Stimulated activated memory B cell treated with anti-CD40 and anti-IgM and Interleukin-4, amounts not matched to agents 10 μg/mL and 1 μg/mL and 100 μg/mL, for 72 hours (primary cell): ENCODE data around the gene ARSB.
A peak's percentile ranks its signal among the peaks of the same experiment; 100 is the strongest.

Experiments
- ATAC-seq: fragments of 150-1000 bp; cut with Tn5 transposase; 2 replicates; pipeline ENCODE4 v1.10.0; 2021
- H3K27ac Mint-ChIP-seq: one replicate; pipeline ENCODE4 v1.8.0; 2022; ENCODE audit warnings: mild to moderate bottlenecking, mixed read lengths
- H3K27me3 Mint-ChIP-seq: one replicate; pipeline ENCODE4 v1.8.0; 2022; ENCODE audit warnings: mixed read lengths
- H3K36me3 Mint-ChIP-seq: one replicate; pipeline ENCODE4 v1.8.0; 2022; ENCODE audit warnings: mixed read lengths
- H3K4me1 Mint-ChIP-seq: one replicate; pipeline ENCODE4 v1.8.0; 2022; ENCODE audit warnings: mixed read lengths
- H3K4me3 Mint-ChIP-seq: one replicate; pipeline ENCODE4 v1.8.0; 2022; ENCODE audit warnings: mild to moderate bottlenecking, moderate library complexity, mixed read lengths
- H3K9me3 Mint-ChIP-seq: one replicate; pipeline ENCODE4 v1.8.0; 2022; ENCODE audit warnings: mixed read lengths

The ARSB gene

DNA sequence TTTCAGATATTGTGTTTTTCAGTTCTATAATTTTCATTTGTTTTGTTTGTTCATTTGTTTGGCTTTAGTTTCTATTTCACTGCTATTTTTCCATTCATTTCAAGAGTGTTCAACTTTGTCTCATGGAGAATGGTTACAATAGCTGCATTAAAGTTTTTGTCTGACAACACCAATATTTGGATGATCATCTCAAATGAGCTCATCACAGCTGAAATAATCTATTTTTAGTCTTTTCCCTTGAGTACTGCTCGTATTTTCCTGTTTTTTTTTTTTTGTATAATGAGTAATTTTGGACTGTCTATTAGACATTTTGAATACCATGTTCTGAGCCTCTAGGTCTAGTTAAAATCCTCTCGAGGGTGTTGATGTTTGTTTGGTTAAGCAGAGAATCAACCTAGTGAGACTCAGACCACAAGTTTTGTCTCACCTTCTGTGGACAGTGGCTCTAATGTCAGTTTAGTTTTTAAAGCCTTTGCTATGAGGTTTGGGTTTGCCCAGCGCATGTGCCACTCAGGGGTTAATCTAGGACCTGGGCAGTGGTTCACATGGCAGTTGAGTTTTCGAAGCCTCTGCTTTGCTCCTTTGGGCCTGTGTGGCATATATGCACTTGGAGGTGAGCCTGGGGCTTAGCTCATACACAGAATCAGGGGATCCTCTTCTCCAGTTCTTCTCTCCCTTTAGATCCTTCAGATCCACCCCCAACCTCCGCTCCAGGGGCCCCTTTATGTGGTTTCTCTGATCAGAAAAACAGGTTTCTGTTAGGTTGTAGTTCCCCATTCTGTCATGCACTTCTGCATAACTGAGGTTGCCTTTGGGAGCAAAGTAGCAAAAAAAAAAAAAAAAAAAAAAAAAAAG, 79.8 kb downstream of the ARSB start:
- Mint-ChIP-seq H3K4me3 (peak overlapping the region; percentile 26), H3K9me3 (no peaks in the 10 kb centered on the region), H3K36me3 (peaks cover 20% of the 10 kb centered on the region), H3K4me1 (peaks cover 49% of the 10 kb centered on the region), H3K27me3 (no peaks in the 10 kb centered on the region), H3K27ac (peak overlapping the region; percentile 61)
- ATAC-seq = peak; percentile 82

DNA sequence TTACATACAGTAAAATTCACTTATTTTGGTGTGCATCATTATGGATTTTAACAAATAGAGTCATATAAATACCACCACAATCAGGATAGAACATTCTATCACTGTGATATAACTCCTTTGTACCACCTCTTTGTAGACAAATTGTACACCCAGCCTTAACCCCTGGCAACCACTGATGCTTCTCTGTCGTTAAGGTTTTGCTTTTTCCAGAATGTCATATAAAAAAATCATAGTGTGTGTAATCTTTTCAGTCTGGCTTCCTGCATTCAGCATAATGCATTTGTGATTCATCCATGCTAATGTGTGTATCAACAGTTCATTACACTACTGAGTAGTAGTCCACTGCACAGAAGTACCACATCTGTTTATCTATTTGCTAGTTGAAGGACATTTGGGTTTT, 81.2 kb downstream of the ARSB start:
- peaks cover 42% of the 10 kb centered on the region for H3K4me1 Mint-ChIP-seq

DNA sequence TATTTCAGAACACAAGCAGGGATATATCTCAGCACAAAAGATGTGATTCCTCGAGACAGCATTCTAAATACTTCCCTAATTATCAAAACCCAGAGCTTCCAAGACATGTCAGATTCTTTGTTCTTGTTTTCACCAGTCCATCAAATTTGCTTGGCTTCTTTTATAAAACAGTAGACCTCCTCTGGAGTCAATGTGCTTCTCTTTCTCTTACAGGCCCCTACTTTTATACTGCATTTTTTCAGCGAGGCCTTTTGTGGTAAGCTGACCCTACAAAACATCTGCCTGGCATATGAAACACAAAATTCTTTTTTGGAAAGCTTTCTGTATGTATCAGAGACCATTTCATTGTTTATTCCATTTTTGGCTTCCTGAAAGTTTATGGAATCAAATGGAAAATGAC, 81.8 kb downstream of the ARSB start:
- Mint-ChIP-seq H3K4me1 (peaks cover 37% of the 10 kb centered on the region), H3K4me3 (no peak overlapping the region), H3K9me3 (peaks cover 9% of the 10 kb centered on the region), H3K27ac (no peak overlapping the region), H3K27me3 (no peaks in the 10 kb centered on the region), H3K36me3 (peaks cover 29% of the 10 kb centered on the region)
- ATAC-seq = no peak

More for the DNA sequence above, 81.2 kb downstream of the ARSB start:
- peaks cover 9% of the 10 kb centered on the region for H3K9me3 Mint-ChIP-seq
- H3K27me3 Mint-ChIP-seq = no peaks in the 10 kb centered on the region
- no peak overlapping the region for H3K27ac Mint-ChIP-seq
- peaks cover 28% of the 10 kb centered on the region for H3K36me3 Mint-ChIP-seq
- H3K4me3 Mint-ChIP-seq = no peak overlapping the region
- no peak for ATAC-seq

- no peak overlapping the region for H3K4me3 Mint-ChIP-seq
- no peak overlapping the region for H3K27ac Mint-ChIP-seq
- H3K4me1 Mint-ChIP-seq = peaks cover 5% of the 10 kb centered on the region
- H3K36me3 Mint-ChIP-seq = peaks cover 38% of the 10 kb centered on the region
- no peaks in the 10 kb centered on the region for H3K27me3 Mint-ChIP-seq
- no peak for ATAC-seq
- H3K9me3 Mint-ChIP-seq = peaks cover 9% of the 10 kb centered on the region
Observed at GRCh38 chr5:78899922-78900362, 85.2 kb downstream of the ARSB start.

DNA sequence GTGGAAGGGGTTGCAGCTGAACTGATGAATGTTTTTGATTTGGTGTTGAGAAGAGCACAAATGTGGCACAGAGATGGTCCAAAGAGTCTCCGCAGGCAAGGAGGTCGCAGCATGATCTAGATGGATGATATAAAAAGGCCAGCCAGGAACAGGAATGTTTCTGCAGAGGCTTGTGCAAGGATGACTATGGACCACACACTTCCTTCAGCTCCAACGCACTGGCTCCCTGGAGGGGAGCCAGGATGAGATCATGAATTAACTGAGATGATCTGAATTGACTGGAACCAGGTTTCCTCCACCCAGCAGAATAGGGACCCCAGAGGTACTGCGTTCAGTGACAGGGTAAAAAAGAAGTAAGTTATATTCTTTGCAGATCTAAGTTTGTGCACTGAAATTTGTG, 89.0 kb downstream of the ARSB start:
- peaks cover 15% of the 10 kb centered on the region for H3K4me1 Mint-ChIP-seq
- no peak for ATAC-seq
- H3K4me3 Mint-ChIP-seq = no peak overlapping the region
- no peak overlapping the region for H3K27ac Mint-ChIP-seq
- H3K27me3 Mint-ChIP-seq = no peaks in the 10 kb centered on the region
- peaks cover 37% of the 10 kb centered on the region for H3K36me3 Mint-ChIP-seq
- H3K9me3 Mint-ChIP-seq = peaks cover 9% of the 10 kb centered on the region

- no peak overlapping the region for H3K4me3 Mint-ChIP-seq
- no peak for ATAC-seq
- no peaks in the 10 kb centered on the region for H3K27me3 Mint-ChIP-seq
- no peak overlapping the region for H3K27ac Mint-ChIP-seq
- H3K36me3 Mint-ChIP-seq = peaks cover 32% of the 10 kb centered on the region
- peaks cover 15% of the 10 kb centered on the region for H3K4me1 Mint-ChIP-seq
- H3K9me3 Mint-ChIP-seq = peaks cover 9% of the 10 kb centered on the region
Observed at GRCh38 chr5:78895616-78896015, 89.5 kb downstream of the ARSB start.

DNA sequence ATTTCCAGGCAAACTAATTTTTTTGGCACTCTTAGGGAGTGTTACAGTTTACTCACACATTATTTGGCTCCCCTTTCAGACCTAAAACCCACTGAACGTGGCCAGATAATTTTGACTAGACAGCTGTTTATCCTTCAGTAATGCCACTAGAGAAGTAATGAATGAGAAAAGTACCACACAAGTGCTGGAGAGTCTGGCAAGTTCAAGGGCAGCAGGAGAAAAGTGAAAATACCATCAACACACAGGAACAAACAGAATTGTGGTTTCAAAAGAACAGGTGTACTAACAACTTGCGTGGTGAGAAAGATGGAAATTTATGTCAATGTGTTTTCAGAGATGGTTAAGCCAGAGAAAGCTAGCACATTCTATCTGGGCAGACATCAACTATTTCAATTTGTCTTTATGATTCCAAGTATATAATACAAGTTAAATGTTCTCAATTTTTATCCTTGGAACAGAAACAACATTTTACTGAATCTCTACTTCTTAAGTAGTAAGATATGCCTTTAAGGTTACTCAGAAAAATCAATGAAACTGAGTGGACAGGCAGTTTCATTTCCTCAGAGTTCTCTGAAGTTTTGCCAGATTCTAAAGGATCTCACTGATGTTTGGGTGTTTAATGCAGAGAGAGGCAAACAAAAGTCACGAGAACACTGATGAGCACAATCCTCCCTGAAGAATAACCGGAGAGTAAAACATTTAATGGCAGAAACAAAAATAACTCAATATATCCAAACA, 91.0 kb downstream of the ARSB start:
- H3K36me3 Mint-ChIP-seq = peaks cover 18% of the 10 kb centered on the region
- no peaks in the 10 kb centered on the region for H3K27me3 Mint-ChIP-seq
- no peak for ATAC-seq
- peaks cover 2% of the 10 kb centered on the region for H3K9me3 Mint-ChIP-seq
- H3K4me1 Mint-ChIP-seq = peaks cover 15% of the 10 kb centered on the region
- H3K4me3 Mint-ChIP-seq = no peak overlapping the region
- H3K27ac Mint-ChIP-seq = no peak overlapping the region

GRCh38 chr5:78890667-78891379, 94.3 kb downstream of the ARSB start:
- ATAC-seq = no peak
- no peak overlapping the region for H3K27ac Mint-ChIP-seq
- no peak overlapping the region for H3K4me3 Mint-ChIP-seq
- H3K27me3 Mint-ChIP-seq = no peaks in the 10 kb centered on the region
- H3K36me3 Mint-ChIP-seq = peaks cover 14% of the 10 kb centered on the region
- H3K4me1 Mint-ChIP-seq = peaks cover 37% of the 10 kb centered on the region
- H3K9me3 Mint-ChIP-seq = no peaks in the 10 kb centered on the region

- no peak for ATAC-seq
- Mint-ChIP-seq H3K9me3 (no peaks in the 10 kb centered on the region), H3K27me3 (no peaks in the 10 kb centered on the region), H3K27ac (no peak overlapping the region), H3K4me3 (no peak overlapping the region), H3K4me1 (peaks cover 32% of the 10 kb centered on the region), H3K36me3 (peaks cover 17% of the 10 kb centered on the region)
Observed at GRCh38 chr5:78889369-78890140, 95.6 kb downstream of the ARSB start.

- ATAC-seq = no peak
- peaks cover 19% of the 10 kb centered on the region for H3K36me3 Mint-ChIP-seq
- H3K27me3 Mint-ChIP-seq = no peaks in the 10 kb centered on the region
- no peaks in the 10 kb centered on the region for H3K9me3 Mint-ChIP-seq
- H3K4me3 Mint-ChIP-seq = no peak overlapping the region
- no peak overlapping the region for H3K27ac Mint-ChIP-seq
- H3K4me1 Mint-ChIP-seq = peaks cover 24% of the 10 kb centered on the region
Observed at GRCh38 chr5:78888580-78889368, 96.3 kb downstream of the ARSB start.

DNA sequence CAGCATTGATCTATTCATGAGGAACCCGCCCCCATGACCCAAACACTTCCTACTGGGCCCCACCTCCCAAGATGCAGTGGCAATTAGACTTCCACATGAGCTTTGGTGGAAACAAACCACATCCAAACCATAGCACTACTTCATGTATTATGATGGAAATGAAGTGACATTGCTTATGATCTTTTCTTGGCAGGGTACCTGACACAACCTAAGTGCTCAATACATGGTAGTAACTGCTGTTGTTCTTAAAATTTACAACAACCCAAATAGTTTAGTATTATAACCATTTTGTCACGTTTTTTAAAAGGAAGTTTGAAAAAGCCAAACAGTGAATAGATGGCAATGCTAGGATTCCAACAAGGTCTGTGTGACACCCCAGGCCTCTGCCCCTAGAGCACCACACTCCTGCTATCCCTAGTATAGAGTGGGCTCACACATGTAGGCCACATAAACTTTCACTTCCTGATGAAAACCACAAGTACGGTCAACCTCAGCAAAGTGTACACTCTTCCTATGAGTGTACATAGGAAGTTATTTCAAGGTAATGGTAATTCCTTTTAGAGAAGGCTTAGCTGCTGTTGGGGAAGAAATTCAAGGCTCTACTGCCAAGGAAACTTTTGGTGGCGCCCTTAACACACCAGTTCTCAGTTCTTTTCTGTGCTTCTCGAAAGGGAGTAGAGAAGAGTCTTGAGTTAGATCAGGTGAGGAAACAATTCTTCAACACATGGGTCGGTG, 97.6 kb downstream of the ARSB start:
- ATAC-seq = peak; percentile 99
- peak overlapping the region; percentile 22 for H3K27ac Mint-ChIP-seq
- no peak overlapping the region for H3K4me3 Mint-ChIP-seq
- H3K36me3 Mint-ChIP-seq = peaks cover 20% of the 10 kb centered on the region
- H3K9me3 Mint-ChIP-seq = no peaks in the 10 kb centered on the region
- H3K4me1 Mint-ChIP-seq = peaks cover 23% of the 10 kb centered on the region
- H3K27me3 Mint-ChIP-seq = no peaks in the 10 kb centered on the region

DNA sequence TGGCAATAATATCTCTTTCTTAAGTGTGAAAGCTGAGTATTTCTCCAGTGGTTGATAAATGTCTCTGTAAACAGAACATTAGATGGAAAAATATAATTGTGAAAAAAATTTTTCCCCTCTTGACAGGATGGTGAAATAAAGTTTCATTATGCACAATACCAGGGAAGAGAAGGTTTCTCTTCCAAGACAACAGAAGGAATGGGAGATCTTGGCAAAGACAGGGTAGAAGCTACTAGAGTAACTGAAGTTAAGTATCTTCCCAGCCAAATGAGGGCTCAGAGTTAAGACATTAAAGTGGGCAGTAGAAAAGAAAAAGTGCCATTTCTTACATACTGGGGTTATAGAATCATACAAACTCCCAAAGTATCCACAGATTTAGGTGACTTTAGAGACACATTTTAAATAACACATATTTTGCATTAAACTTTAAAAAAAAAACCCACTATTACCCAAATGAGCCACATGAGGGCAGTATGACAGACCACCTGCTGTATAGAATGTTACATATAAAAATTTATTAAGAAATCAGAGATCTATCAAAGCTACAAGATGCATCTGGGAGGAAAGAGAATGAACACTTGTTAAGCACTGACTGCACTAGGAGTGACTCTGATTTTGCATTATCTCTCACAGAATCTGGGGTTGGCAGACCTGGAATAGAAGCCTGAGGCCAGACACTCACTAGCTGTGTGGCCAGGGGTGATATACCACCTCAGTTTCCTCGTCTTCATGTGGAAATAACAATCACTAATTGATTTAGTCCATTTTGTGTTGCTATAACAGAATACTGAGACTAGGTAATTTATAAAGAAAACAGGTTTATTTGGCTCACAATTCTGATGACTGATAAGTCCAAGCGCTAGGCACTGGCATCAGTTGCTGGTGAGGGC, 98.5 kb downstream of the ARSB start:
- no peaks in the 10 kb centered on the region for H3K9me3 Mint-ChIP-seq
- no peak for ATAC-seq
- peak overlapping the region; percentile 22 for H3K27ac Mint-ChIP-seq
- H3K4me3 Mint-ChIP-seq = no peak overlapping the region
- peaks cover 23% of the 10 kb centered on the region for H3K4me1 Mint-ChIP-seq
- peaks cover 26% of the 10 kb centered on the region for H3K36me3 Mint-ChIP-seq
- no peaks in the 10 kb centered on the region for H3K27me3 Mint-ChIP-seq

GRCh38 chr5:78881884-78882283, 103.2 kb downstream of the ARSB start:
- H3K36me3 Mint-ChIP-seq = peaks cover 33% of the 10 kb centered on the region
- H3K4me1 Mint-ChIP-seq = peaks cover 2% of the 10 kb centered on the region
- no peak overlapping the region for H3K27ac Mint-ChIP-seq
- no peaks in the 10 kb centered on the region for H3K9me3 Mint-ChIP-seq
- no peak for ATAC-seq
- H3K27me3 Mint-ChIP-seq = no peaks in the 10 kb centered on the region
- no peak overlapping the region for H3K4me3 Mint-ChIP-seq
